ENCODE measurements around the gene ITGA2B.

- TF ChIP-seq, protein P1, sequence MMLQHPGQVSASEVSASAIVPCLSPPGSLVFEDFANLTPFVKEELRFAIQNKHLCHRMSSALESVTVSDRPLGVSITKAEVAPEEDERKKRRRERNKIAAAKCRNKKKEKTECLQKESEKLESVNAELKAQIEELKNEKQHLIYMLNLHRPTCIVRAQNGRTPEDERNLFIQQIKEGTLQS (IDR thresholded peaks at IDR 0.05), result no peak
- TF ChIP-seq, protein P2, sequence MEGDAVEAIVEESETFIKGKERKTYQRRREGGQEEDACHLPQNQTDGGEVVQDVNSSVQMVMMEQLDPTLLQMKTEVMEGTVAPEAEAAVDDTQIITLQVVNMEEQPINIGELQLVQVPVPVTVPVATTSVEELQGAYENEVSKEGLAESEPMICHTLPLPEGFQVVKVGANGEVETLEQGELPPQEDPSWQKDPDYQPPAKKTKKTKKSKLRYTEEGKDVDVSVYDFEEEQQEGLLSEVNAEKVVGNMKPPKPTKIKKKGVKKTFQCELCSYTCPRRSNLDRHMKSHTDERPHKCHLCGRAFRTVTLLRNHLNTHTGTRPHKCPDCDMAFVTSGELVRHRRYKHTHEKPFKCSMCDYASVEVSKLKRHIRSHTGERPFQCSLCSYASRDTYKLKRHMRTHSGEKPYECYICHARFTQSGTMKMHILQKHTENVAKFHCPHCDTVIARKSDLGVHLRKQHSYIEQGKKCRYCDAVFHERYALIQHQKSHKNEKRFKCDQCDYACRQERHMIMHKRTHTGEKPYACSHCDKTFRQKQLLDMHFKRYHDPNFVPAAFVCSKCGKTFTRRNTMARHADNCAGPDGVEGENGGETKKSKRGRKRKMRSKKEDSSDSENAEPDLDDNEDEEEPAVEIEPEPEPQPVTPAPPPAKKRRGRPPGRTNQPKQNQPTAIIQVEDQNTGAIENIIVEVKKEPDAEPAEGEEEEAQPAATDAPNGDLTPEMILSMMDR (IDR thresholded peaks at IDR 0.05; ENCODE audit: low read depth, low read length, missing input control), result no peak
- TF ChIP-seq SP1 (IDR thresholded peaks at IDR 0.05) (no peak), YY1 (IDR thresholded peaks at IDR 0.05) (no peak)
- TF ChIP-seq, protein P3, sequence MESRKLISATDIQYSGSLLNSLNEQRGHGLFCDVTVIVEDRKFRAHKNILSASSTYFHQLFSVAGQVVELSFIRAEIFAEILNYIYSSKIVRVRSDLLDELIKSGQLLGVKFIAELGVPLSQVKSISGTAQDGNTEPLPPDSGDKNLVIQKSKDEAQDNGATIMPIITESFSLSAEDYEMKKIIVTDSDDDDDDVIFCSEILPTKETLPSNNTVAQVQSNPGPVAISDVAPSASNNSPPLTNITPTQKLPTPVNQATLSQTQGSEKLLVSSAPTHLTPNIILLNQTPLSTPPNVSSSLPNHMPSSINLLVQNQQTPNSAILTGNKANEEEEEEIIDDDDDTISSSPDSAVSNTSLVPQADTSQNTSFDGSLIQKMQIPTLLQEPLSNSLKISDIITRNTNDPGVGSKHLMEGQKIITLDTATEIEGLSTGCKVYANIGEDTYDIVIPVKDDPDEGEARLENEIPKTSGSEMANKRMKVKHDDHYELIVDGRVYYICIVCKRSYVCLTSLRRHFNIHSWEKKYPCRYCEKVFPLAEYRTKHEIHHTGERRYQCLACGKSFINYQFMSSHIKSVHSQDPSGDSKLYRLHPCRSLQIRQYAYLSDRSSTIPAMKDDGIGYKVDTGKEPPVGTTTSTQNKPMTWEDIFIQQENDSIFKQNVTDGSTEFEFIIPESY (IDR thresholded peaks at IDR 0.05), result no peak
These were observed 4.6 kb downstream of the ITGA2B start for GRCh38 chr17:44384823-44385286.
